Cardiac atrium fibroblast (primary cell): ENCODE data around the gene TAGLN. TPM values are rescaled to one million over a fixed set of nuclear protein-coding genes. Genes with fewer than 3 reads are reported as not detected.

Source experiments
- total RNA-seq: library from RNA; depleted of rRNA; stranded (reverse); fragments of >200 nt; gene quantifications from 2 replicates; pipeline ENCODE4 v1.2.3, GENCODE V29; 2015

The TAGLN gene
- 1,967 and 3,420 TPM in 2 replicates for total RNA-seq

DNA sequence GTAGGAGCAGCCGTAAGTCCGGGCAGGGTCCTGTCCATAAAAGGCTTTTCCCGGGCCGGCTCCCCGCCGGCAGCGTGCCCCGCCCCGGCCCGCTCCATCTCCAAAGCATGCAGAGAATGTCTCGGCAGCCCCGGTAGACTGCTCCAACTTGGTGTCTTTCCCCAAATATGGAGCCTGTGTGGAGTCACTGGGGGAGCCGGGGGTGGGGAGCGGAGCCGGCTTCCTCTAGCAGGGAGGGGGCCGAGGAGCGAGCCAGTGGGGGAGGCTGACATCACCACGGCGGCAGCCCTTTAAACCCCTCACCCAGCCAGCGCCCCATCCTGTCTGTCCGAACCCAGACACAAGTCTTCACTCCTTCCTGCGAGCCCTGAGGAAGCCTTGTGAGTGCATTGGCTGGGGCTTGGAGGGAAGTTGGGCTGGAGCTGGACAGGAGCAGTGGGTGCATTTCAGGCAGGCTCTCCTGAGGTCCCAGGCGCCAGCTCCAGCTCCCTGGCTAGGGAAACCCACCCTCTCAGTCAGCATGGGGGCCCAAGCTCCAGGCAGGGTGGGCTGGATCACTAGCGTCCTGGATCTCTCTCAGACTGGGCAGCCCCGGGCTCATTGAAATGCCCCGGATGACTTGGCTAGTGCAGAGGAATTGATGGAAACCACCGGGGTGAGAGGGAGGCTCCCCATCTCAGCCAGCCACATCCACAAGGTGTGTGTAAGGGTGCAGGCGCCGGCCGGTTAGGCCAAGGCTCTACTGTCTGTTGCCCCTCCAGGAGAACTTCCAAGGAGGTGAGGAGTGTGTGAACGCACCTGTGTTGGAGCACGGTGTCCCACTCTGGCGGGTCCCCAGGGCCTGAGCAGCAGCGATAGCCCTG is at the start of gene TAGLN:
Gene TAGLN, plus strand, starts transcription at position 318 of the 863 bp plus-strand sequence. CDS start 3,644 bp downstream, outside the sequence.

DNA sequence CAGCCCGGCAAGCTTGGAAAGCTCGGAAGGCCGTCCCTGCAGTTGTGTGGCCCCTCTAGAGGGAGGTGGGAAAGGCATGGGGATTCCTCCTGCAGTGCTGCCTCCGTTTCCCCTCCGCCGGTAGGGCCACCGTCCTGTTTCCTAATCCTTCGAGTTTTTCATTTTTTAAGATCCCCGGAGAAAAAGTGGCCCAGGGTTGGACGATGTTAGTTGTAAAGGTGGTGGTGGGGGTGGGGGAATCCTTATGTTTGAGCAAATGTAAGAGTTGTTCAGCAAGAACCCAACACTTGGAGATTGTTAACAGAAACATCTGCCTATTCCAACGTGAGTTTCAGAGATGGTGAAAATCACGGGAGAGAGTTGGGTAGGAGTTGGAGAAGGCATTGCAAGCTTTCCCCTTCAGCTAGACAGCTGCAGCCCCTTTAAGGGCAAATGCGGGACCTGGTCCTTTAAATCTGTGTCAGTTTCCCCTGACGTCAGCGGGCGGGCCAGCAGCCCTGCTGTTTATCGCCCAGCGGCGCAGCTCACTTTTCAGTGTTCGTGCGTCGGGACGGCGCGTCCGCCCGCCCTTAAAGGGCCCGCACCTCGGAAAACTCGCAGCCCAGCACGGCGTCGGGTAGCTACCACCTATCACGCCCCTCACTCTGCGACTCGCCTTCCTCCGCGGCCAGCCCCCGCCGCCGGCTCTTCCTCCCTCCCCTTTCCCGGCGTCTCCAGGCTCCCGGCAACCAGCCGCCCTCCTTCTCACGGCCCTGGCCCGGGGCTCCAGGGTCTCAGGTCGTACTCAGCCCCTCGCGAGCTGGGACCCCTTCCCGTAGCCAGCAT is 20.7 kb upstream of the TAGLN start, which contains the start of gene SIDT2:
Gene SIDT2, plus strand, starts transcription at position 534 of the 825 bp plus-strand sequence. CDS start 521 bp downstream, outside the sequence.

DNA sequence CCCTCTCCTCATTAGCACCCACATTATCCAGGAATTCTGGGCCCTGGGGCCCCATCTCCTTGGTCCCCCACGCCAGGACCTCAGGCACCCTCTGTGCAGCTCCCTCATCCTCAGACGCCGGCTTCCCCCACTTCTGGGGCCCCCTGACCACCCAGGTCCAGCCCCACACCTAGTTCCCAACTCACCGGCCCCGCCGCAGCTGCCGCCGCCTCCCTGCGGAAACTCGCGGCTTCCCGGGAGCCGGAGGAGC is 32.6 kb downstream of the TAGLN start, which contains the start of gene PCSK7:
Gene PCSK7, minus strand, starts transcription at position 232 of the 250 bp plus-strand sequence. CDS start 2,229 bp downstream, outside the sequence.

DNA sequence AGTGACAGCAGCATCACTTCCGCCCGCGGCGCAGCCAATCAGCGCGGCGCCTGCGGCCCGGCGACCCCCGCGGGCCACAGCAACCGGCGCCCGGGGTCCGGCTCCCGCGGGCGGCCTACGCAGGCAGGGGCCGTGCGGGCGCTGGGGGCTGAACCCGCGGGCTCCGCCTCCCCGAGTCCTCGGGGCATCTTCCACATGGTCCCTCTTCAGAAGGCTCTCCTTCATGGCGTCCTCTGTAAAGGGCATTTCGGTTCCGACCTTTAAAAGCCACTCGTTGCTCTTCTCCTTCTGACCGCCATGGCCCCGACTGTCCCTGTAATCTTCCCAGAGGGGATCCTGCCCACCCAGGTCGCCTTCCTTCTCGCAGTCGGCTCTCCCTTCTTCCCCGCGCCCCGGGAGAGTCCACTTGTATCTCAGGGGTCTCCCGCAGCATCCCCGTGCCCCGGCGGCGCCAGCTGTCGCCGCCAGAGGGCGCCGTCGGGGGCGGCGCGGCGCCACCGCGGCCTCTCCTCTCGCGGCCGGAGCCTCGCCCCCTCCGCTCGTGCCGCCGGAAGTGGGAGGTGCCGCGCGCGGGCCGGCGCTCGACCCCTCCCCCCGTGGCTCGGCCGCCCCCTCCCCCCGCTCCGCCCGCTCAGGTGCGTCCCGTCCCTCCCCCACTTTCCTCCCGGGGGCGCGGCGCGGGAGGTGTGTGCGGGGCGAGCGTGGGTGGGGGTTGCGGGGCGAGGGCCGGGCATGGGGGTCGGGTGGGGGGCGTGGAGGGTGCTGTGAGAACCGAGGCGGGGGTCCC is 33.1 kb downstream of the TAGLN start, which contains the start of gene RNF214:
Gene RNF214, plus strand, starts transcription at position 580 of the 787 bp plus-strand sequence. CDS start 1,602 bp downstream, outside the sequence.

Other genes starting within 250 kb of the TAGLN start
- 16.7 and 19.1 TPM in 2 replicates for gene SIK3, start 100.9 kb upstream of the TAGLN start, total RNA-seq
- 73.1 and 83.8 TPM in 2 replicates for gene PAFAH1B2, start 55.1 kb upstream of the TAGLN start, total RNA-seq
- gene SIDT2, start 20.6 kb upstream of the TAGLN start, total RNA-seq: 38.2 and 53.3 TPM in 2 replicates
- 47.5 and 56.1 TPM in 2 replicates for gene PCSK7, start 32.7 kb downstream of the TAGLN start, total RNA-seq
- 7.2 and 11.7 TPM in 2 replicates for gene RNF214, start 33.3 kb downstream of the TAGLN start, total RNA-seq
- gene BACE1-AS, start 92.0 kb downstream of the TAGLN start, total RNA-seq: 2.8 and 4.2 TPM in 2 replicates
- gene BACE1, start 116.9 kb downstream of the TAGLN start, total RNA-seq: 32.9 and 33.9 TPM in 2 replicates
- 22.7 and 29.1 TPM in 2 replicates for gene CEP164, start 128.5 kb downstream of the TAGLN start, total RNA-seq